NCI-H2227 (cell line): ENCODE results near the gene KLHL34.
A peak's percentile ranks its signal among the peaks of the same experiment; 100 is the strongest.

ENCODE experiments used
- DNase-seq: peaks from one replicate; lab custom pipeline; 2025; ENCODE audit not compliant: unreplicated experiment; lab: John Stamatoyannopoulos, UW

The KLHL34 gene, protein sequence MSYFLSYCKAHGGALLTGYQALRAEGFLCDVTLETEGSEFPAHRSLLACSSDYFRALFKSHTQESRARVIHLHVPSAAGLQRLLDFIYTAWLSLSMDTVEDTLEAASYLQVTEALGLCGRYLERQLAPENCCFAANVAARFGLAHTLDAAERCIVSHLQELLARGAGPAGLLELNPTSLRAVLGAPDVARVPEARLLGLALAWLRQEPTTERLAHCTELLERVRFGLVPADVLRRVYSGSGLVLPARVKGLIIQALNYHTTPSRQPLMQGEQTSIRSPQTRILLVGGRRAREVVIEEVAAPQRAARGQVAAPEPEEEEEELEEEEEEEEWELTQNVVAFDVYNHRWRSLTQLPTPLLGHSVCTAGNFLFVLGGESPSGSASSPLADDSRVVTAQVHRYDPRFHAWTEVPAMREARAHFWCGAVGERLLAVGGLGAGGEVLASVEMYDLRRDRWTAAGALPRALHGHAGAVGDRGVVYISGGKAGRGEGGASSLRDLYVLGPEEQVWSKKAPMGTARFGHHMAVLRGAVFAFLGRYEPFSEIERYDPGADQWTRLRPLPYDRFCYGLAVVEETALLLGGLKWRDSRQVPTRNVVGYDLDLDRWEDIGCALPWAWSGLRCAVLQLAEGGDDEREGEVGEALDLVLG

GRCh38 chrX:21658152-21658737, at the start of gene KLHL34:
TSS of gene KLHL34 (minus strand) at chrX:21658330. CDS start at chrX:21657788, 542 bp downstream.
- no peak for DNase-seq

DNA sequence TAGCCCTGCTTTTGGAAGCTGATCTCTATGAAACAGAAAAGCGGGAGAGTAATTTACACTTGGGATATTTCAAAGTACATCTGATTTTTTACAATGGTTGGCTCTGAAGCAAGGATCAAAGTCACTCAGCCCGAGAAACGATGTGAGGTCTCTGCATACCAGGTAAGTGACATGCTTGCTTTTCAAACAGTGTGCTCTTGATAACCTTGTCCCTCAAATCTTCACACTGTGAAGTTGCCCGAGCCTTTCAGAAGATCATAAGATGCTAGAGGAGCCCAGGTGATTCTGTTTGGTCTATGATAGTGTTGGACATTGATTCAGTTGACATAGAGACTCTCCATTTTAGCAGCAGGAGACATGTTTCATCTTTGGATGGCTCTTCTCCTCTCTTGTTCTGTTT, 47.1 kb upstream of the KLHL34 start:
- DNase-seq, result no peak

- peak; percentile 4 for DNase-seq
Observed at GRCh38 chrX:21702725-21703124, 44.6 kb upstream of the KLHL34 start.

DNA sequence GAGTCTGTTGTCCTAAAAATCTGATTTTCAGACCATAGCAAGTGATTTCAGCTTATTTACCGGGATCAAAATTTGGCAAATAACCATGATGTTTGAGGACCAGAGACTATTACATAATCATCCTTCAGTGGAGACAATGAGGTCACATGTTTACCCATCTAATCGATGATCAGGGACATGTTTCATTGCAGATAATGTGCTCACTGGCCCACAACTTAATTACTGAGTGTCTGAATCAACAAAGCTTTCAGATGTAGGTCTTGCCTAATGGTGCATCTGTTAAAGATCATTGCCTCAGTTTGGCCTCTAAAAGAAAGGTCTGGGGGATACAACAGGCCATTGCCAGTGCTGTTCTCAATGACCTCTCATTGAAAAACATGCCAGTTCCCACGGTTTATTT, 42.8 kb upstream of the KLHL34 start:
- DNase-seq, result no peak

GRCh38 chrX:21700275-21700674, 42.1 kb upstream of the KLHL34 start:
- no peak for DNase-seq

- no peak for DNase-seq
Observed at GRCh38 chrX:21699136-21699535, 41.0 kb upstream of the KLHL34 start.

DNA sequence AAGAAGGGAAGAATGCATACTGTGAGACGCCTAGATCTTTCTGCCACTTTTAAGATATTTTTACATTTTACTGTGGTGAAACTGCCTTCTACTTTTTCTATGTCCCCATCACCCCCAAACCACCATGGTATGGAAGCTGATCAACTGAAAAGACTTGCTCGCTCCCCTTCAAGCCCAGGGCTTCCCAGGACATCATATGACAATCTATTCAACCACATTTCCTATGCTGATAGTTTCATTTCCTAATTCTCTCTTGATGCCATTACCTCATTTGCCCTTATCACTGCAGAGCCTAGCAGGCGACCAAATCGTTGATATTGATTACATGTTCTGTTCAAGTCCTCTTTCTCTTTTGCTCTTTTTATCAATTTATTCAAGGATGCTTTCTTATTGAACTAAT, 40.1 kb upstream of the KLHL34 start:
- no peak for DNase-seq

- DNase-seq, result no peak
Observed at GRCh38 chrX:21691512-21692018, 33.4 kb upstream of the KLHL34 start.

DNA sequence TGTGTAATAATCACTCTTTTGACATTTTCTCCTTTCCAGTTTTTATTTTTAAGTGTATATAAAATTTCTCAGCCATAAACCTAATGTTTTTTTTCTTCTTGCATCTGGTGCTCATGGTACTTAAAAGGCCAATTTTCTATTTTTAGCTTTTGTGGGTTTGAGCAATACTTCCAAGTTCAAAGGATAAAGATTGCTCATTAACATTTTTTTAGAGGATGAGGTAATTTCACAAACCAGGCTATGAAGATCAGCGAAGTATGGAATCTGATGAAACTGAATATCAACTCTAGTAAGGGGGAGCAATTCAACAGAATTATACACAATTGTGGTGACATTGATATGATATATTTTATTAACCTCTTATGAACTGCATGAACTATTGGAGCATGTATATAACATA, 25.8 kb upstream of the KLHL34 start:
- DNase-seq, result no peak

- no peak for DNase-seq
Observed at GRCh38 chrX:21678048-21678612, 20.0 kb upstream of the KLHL34 start.

DNA sequence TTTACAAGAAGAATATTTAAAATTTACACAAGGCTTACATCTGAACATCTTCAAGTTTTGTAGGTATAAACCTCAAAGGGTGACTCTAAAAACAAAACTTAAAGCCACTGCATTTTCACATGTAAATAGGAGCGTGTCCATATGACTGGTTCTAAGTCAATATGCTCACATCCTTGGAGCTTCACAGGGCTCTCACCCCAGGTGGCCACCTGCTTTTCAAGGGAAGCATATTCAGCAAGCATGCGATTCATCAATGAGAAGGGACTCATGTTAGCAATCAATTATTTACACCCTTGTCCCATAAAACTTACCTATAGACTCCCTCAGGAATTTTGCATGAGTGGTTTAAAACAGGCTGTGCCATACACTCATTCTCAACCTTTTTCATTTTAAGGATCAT, 17.8 kb upstream of the KLHL34 start:
- DNase-seq, result no peak

DNA sequence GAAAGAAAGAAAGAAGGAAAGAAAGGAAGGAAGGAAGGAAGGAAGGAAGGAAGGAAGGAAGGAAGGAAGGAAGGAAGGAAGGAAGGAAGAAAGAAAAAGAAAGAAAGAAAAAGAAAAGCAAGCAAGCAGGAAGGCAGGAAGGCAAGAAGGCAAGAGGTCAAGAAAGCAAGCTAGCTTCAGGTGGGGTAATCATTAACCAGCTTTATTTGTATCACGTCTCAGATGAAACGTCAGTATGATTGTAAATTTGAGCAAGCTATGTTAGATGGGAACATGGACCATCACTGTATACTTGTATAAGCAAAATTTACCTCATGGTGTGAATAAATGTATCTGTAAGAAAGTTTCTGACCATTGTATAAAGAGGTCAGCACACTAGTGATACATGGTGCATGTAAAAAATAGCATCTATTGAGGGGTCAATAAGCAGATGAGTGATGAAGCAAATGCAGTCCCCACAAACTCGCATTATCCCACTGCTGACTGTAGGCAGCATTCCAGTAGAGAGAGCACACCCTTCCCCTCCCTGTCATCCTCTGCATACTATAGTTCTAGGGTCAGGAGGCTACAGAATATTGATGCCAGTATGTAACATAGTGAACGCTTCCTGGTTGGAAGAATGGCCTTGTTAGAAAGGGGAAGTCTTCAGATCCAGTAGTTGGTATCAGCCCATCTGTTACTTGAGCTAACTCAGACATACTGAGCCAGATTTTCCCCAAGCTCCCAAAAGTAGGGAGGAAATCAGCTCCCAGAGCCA, 16.5 kb upstream of the KLHL34 start:
- no peak for DNase-seq

DNA sequence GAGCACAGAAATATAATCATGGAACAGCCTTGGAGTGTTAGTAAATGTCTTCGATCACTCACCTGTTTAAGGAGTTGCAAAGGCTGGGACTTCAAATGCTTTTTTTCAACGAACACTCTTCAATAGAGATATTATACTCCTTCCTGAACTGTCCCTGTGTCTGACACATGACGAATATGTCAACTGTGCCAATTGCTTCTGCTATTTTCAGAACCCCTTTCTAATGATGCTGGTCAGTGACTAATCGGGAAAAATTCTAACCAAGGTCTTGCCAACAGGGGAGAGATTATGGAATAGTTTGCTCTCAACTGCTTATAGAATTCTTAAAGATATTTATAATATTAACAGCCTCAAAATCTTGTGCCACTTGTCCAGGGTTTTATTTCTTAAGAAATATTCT, 8.5 kb upstream of the KLHL34 start:
- DNase-seq, result no peak

DNA sequence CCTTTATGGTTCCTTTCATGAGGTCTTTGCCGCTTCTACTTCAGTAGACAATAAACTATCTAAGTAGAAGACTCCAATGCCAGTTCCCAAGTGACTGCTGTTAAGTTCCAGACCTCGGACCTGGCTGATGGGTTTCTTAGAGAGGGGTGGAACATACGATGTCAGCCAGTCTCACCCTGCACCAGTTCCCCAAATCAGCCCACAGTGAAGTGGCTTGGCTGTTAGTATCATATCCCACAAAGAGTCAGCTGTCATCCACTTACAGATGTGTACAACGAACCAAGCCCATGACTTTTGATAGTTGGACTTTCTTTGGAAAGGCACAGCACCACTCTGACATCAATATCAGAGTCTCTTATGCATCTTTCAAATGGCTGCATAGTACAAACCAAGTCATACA, 8.1 kb upstream of the KLHL34 start:
- DNase-seq, result no peak

- no peak for DNase-seq
Observed at GRCh38 chrX:21662761-21663160, 4.6 kb upstream of the KLHL34 start.

GRCh38 chrX:21661316-21661715, 3.2 kb upstream of the KLHL34 start:
- no peak for DNase-seq

GRCh38 chrX:21660156-21660555, 2.0 kb upstream of the KLHL34 start:
- DNase-seq, result no peak

DNA sequence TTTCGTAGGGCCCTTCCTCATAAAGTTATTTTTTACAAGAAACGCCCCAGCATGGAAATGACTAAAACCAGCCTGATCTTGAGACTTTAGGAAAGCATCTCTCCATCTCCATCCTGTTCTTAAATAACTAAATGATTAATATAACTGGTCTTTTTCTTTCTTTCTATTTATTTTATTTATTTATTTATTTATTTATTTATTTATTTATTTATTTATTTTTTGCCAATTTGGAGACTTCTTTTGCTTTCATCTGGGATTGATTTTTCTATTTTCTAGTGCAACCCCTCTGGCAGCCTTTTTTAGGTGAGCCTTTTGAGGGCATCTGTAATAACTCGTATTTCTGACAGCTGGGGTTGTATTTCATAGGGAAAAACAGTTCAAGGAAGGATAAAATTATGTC, 1.2 kb upstream of the KLHL34 start:
- no peak for DNase-seq

DNA sequence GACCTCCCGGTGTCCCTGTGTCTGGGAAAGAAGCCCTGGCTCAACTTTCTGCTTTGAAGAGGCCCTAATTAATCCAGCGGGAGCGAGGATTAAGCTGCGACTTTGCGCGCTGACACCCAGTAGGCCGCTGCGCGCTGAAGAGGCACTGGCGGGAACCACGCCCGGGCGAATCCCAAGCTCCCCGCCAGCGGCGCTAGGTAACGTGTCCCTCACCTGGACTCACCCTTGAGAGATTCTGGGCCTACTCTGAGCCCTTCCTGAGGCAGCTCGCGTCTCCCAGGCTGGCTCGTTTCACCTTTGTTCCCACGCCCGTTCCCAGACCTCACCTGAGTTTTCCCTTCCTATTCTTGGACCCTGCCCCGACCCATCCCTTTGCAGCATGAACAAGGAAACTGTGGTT, 616 bp upstream of the KLHL34 start:
- no peak for DNase-seq

DNA sequence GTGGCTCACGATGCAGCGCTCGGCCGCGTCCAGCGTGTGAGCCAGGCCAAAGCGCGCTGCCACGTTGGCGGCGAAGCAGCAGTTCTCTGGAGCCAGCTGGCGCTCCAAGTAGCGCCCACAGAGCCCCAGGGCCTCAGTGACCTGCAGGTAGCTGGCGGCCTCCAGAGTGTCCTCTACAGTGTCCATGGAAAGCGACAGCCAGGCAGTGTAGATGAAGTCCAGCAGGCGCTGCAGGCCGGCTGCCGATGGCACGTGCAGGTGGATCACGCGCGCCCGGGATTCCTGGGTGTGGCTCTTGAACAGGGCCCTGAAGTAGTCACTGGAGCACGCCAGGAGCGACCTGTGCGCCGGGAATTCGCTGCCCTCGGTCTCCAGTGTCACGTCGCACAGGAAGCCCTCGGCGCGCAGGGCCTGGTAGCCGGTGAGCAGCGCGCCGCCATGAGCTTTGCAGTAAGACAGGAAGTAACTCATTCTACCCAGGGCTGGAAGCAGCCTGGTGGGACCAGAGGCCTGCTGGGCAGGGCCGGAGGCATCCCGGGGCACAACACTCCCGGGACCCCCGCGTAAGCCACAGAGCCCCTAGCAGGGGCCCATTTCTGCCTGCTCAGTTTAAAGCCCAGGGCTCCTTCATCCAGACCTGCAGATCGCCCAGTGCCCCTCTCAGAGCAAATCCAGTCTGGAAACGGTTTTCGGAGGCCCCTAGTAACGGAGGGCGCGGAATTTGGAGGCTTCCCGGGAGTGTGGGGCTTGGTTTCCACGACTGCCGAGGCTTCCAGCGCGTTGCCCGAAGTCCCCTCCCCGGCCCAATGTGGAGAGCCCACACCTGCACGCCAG, 595 bp downstream of the KLHL34 start:
- no peak for DNase-seq
